ENCODE data around the gene PGA3.
"Not testable (repeated sequence)": the region's sequence is repeated elsewhere in the genome, so short reads cannot be mapped to it uniquely, and the experiment has no call there.

The PGA3 gene

GRCh38 chr11:61211327-61211952 lies 8.1 kb downstream of the PGA3 start:
- not testable (repeated sequence) for DNase-seq

- not testable (repeated sequence) for DNase-seq
These were observed 8.9 kb downstream of the PGA3 start for GRCh38 chr11:61212202-61212601.

GRCh38 chr11:61213711-61214324 lies 10.5 kb downstream of the PGA3 start:
- DNase-seq: not testable (repeated sequence)

- DNase-seq: not testable (repeated sequence)
These were observed 15.0 kb downstream of the PGA3 start for GRCh38 chr11:61218306-61218705.

GRCh38 chr11:61219016-61219415 lies 15.7 kb downstream of the PGA3 start:
- DNase-seq: not testable (repeated sequence)

GRCh38 chr11:61222047-61222446 lies 18.7 kb downstream of the PGA3 start, which contains the start of gene PGA4:
PGA4 (plus strand) TSS chr11:61222347; CDS start chr11:61222401, 54 bp downstream.
- DNase-seq: not testable (repeated sequence)

GRCh38 chr11:61222692-61223091 lies 19.4 kb downstream of the PGA3 start:
- DNase-seq: not testable (repeated sequence)

- not testable (repeated sequence) for DNase-seq
These were observed 23.3 kb downstream of the PGA3 start for GRCh38 chr11:61226457-61227137.

- not testable (repeated sequence) for DNase-seq
These were observed 26.1 kb downstream of the PGA3 start for GRCh38 chr11:61229458-61229857.

- DNase-seq: not testable (repeated sequence)
These were observed 27.7 kb downstream of the PGA3 start for GRCh38 chr11:61231033-61231432.

- DNase-seq: not testable (repeated sequence)
These were observed 28.3 kb downstream of the PGA3 start for GRCh38 chr11:61231585-61231984.

- DNase-seq: not testable (repeated sequence)
These were observed 29.3 kb downstream of the PGA3 start for GRCh38 chr11:61232548-61233145.

- not testable (repeated sequence) for DNase-seq
These were observed 33.8 kb downstream of the PGA3 start for GRCh38 chr11:61237130-61237529.

GRCh38 chr11:61240288-61240687 lies 37.0 kb downstream of the PGA3 start:
- DNase-seq: not testable (repeated sequence)

- DNase-seq: not testable (repeated sequence)
These were observed 37.6 kb downstream of the PGA3 start, which contains the start of gene PGA5 for GRCh38 chr11:61240875-61241274. PGA5 (plus strand) TSS chr11:61241175; CDS start chr11:61241227, 52 bp downstream.

GRCh38 chr11:61241526-61241925 lies 38.2 kb downstream of the PGA3 start:
- DNase-seq: not testable (repeated sequence)

- DNase-seq: not testable (repeated sequence)
These were observed 42.1 kb downstream of the PGA3 start for GRCh38 chr11:61245284-61245964.

- not testable (repeated sequence) for DNase-seq
These were observed 44.8 kb downstream of the PGA3 start for GRCh38 chr11:61248071-61248470.

- not testable (repeated sequence) for DNase-seq
These were observed 45.9 kb downstream of the PGA3 start for GRCh38 chr11:61249201-61249600.

- not testable (repeated sequence) for DNase-seq
These were observed 47.8 kb downstream of the PGA3 start for GRCh38 chr11:61250796-61251765.

- DNase-seq: not testable (repeated sequence)
These were observed 49.0 kb downstream of the PGA3 start for GRCh38 chr11:61252332-61252731.
